ENCODE data around the gene KANK4.

DNA sequence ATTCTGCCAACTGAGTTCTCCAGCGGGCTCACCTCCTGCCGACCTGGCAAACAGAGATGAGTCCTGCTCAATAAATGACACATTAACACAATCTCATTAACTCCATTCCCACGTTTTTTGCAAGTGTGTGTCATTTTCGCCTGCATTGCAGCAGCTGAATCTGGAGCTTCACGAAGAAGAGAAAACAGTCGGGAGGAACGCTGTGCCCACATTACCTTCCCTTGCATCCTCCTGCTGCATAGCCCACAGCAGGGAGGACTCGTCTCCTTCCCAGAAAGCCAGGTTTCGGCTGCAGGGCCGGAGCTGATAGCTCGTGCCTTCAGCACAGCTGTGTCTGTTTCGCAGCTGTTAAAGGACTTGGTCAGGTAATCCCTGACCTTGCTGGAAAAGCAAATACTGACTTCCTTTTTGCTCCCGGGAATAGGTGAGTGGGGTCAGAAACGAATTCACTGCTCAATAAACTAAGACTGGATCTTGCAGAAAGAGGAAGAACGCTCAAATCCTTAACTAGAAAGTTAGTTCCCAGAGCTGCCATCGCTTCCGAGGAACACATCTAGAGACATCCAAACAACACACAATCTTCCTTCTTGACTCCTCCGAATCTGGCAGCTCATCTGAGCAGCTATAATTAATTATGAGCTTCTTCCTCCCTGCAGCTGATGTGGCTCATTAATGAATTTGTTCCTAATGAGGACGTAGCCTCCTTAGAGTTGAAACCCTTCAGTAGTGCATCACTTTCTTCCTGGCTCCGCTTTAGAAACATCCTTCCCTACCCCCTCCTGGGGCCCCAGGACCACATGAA, 33.0 kb downstream of the KANK4 start:
- TF ChIP-seq, protein P1, sequence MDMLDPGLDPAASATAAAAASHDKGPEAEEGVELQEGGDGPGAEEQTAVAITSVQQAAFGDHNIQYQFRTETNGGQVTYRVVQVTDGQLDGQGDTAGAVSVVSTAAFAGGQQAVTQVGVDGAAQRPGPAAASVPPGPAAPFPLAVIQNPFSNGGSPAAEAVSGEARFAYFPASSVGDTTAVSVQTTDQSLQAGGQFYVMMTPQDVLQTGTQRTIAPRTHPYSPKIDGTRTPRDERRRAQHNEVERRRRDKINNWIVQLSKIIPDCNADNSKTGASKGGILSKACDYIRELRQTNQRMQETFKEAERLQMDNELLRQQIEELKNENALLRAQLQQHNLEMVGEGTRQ (IDR thresholded peaks at IDR 0.05; ENCODE audit: low read length), result no peak
- no peak for TF ChIP-seq EP300 (IDR thresholded peaks at IDR 0.05; ENCODE audit: borderline replicate concordance in 1 of 2, low read depth in 2 of 2, low read length in 2 of 2)
- TF ChIP-seq SP1 (IDR thresholded peaks at IDR 0.05; ENCODE audit: low read depth, low read length), result no peak
- TF ChIP-seq, protein P2, sequence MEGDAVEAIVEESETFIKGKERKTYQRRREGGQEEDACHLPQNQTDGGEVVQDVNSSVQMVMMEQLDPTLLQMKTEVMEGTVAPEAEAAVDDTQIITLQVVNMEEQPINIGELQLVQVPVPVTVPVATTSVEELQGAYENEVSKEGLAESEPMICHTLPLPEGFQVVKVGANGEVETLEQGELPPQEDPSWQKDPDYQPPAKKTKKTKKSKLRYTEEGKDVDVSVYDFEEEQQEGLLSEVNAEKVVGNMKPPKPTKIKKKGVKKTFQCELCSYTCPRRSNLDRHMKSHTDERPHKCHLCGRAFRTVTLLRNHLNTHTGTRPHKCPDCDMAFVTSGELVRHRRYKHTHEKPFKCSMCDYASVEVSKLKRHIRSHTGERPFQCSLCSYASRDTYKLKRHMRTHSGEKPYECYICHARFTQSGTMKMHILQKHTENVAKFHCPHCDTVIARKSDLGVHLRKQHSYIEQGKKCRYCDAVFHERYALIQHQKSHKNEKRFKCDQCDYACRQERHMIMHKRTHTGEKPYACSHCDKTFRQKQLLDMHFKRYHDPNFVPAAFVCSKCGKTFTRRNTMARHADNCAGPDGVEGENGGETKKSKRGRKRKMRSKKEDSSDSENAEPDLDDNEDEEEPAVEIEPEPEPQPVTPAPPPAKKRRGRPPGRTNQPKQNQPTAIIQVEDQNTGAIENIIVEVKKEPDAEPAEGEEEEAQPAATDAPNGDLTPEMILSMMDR (IDR thresholded peaks at IDR 0.05; ENCODE audit: control extremely low read depth in 1 of 3, insufficient read depth in 1 of 3, low read depth in 1 of 3, low read length in 3 of 3), result no peak
- TF ChIP-seq POLR2AphosphoS5 (IDR thresholded peaks at IDR 0.05; ENCODE audit: low read depth, low read length), result no peak
- TF ChIP-seq, protein P3, sequence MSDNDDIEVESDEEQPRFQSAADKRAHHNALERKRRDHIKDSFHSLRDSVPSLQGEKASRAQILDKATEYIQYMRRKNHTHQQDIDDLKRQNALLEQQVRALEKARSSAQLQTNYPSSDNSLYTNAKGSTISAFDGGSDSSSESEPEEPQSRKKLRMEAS (IDR thresholded peaks at IDR 0.05), result no peak; the same call in 1 of the 2 replicates
- no peak for TF ChIP-seq EZH2 (IDR thresholded peaks at IDR 0.05; ENCODE audit: low read depth, low read length, severe bottlenecking)
- no peak for TF ChIP-seq SIRT6 (IDR thresholded peaks at IDR 0.05; ENCODE audit: low read length)
- TF ChIP-seq SRF (IDR thresholded peaks at IDR 0.05; ENCODE audit: low read depth, low read length), result no peak
- no peak for TF ChIP-seq POLR2A (IDR thresholded peaks at IDR 0.05; ENCODE audit: control extremely low read depth in 1 of 2, low read depth in 2 of 2, low read length in 2 of 2)
- no peak for TF ChIP-seq BRCA1 (IDR thresholded peaks at IDR 0.05; ENCODE audit: low read depth, low read length)
- TF ChIP-seq, protein P4, sequence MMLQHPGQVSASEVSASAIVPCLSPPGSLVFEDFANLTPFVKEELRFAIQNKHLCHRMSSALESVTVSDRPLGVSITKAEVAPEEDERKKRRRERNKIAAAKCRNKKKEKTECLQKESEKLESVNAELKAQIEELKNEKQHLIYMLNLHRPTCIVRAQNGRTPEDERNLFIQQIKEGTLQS (IDR thresholded peaks at IDR 0.05; ENCODE audit: insufficient read depth, low read depth, low read length), result no peak
- TF ChIP-seq BACH1 (IDR thresholded peaks at IDR 0.05; ENCODE audit: low read length), result no peak
- TF ChIP-seq FOSL1 (IDR thresholded peaks at IDR 0.05; ENCODE audit: insufficient read depth, low read depth, low read length), result no peak

Data from H1 (cell line).